ENCODE measurements around the gene SRPK1. TPM values are rescaled to one million over a fixed set of nuclear protein-coding genes. Genes with fewer than 3 reads are reported as not detected.

SRPK1 gene
- total and polyA plus RNA-seq, 2 of the 13 experiments (the other 11 are each of a cell fraction or from before 2014, with no cell fraction given), result 56.4 to 142 TPM

DNA sequence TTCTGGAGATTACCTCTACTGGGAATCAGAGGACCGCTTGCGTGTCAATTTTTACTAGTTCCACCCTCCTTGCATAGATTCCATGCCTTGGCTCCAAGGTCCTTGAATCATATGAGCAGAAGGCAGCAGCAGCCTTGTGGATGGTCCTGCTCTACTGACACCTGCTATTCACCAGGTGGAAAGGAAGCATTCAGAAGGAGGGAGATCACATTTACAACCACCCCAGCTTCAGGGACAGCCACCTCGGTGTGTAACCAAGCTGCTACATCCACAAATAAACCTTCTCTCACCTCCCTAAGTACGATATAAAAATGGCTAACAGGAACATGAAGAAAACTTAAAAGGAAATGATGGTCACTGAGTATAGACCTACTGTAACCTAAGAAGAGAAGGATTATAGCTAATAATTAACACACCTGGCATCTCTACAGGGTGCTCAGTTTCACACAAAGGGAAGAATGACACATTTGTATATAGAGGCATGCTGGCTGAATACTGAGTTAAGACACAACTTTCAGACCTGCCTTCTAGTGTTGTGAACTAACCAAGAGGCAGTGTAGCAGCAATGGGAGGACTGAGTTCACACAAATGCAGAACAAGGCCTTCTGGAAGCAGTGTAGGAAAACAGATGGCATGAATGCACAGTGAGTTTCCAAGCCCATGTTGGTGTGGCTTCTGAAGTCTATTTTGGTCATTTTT lies 46.3 kb upstream of the SRPK1 start (continued):
- TF ChIP-seq, protein P1, sequence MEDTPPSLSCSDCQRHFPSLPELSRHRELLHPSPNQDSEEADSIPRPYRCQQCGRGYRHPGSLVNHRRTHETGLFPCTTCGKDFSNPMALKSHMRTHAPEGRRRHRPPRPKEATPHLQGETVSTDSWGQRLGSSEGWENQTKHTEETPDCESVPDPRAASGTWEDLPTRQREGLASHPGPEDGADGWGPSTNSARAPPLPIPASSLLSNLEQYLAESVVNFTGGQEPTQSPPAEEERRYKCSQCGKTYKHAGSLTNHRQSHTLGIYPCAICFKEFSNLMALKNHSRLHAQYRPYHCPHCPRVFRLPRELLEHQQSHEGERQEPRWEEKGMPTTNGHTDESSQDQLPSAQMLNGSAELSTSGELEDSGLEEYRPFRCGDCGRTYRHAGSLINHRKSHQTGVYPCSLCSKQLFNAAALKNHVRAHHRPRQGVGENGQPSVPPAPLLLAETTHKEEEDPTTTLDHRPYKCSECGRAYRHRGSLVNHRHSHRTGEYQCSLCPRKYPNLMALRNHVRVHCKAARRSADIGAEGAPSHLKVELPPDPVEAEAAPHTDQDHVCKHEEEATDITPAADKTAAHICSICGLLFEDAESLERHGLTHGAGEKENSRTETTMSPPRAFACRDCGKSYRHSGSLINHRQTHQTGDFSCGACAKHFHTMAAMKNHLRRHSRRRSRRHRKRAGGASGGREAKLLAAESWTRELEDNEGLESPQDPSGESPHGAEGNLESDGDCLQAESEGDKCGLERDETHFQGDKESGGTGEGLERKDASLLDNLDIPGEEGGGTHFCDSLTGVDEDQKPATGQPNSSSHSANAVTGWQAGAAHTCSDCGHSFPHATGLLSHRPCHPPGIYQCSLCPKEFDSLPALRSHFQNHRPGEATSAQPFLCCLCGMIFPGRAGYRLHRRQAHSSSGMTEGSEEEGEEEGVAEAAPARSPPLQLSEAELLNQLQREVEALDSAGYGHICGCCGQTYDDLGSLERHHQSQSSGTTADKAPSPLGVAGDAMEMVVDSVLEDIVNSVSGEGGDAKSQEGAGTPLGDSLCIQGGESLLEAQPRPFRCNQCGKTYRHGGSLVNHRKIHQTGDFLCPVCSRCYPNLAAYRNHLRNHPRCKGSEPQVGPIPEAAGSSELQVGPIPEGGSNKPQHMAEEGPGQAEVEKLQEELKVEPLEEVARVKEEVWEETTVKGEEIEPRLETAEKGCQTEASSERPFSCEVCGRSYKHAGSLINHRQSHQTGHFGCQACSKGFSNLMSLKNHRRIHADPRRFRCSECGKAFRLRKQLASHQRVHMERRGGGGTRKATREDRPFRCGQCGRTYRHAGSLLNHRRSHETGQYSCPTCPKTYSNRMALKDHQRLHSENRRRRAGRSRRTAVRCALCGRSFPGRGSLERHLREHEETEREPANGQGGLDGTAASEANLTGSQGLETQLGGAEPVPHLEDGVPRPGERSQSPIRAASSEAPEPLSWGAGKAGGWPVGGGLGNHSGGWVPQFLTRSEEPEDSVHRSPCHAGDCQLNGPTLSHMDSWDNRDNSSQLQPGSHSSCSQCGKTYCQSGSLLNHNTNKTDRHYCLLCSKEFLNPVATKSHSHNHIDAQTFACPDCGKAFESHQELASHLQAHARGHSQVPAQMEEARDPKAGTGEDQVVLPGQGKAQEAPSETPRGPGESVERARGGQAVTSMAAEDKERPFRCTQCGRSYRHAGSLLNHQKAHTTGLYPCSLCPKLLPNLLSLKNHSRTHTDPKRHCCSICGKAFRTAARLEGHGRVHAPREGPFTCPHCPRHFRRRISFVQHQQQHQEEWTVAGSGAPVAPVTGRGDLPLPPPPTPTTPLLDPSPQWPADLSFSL (CRISPR knock-in tag; IDR thresholded peaks at IDR 0.05), result peak; percentile 73; the same call in 1 of the 2 replicates
- TF ChIP-seq, protein P2, sequence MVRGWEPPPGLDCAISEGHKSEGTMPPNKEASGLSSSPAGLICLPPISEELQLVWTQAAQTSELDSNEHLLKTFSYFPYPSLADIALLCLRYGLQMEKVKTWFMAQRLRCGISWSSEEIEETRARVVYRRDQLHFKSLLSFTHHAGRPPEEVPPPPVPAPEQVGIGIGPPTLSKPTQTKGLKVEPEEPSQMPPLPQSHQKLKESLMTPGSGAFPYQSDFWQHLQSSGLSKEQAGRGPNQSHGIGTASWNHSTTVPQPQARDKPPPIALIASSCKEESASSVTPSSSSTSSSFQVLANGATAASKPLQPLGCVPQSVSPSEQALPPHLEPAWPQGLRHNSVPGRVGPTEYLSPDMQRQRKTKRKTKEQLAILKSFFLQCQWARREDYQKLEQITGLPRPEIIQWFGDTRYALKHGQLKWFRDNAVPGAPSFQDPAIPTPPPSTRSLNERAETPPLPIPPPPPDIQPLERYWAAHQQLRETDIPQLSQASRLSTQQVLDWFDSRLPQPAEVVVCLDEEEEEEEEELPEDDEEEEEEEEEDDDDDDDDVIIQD (CRISPR knock-in tag; IDR thresholded peaks at IDR 0.05; ENCODE audit: low read depth), result 0 out of 2 replicates have a peak, but pooled peaks have one; percentile 15
- TF ChIP-seq RFX3 (CRISPR knock-in tag; IDR thresholded peaks at IDR 0.05), result no peak
- TF ChIP-seq GFI1 (CRISPR knock-in tag; IDR thresholded peaks at IDR 0.05; ENCODE audit: borderline replicate concordance), result no peak
- no peak for TF ChIP-seq ZNF468 (CRISPR knock-in tag; IDR thresholded peaks at IDR 0.05)
- TF ChIP-seq MAZ (IDR thresholded peaks at IDR 0.05; ENCODE audit: borderline replicate concordance, low read depth, low read length), result no peak
- no peak for TF ChIP-seq MAZ (CRISPR knock-in tag; IDR thresholded peaks at IDR 0.05; ENCODE audit: low read depth)
- no peak for TF ChIP-seq ZNF274 (CRISPR knock-in tag; IDR thresholded peaks at IDR 0.05)
- TF ChIP-seq, protein P3, sequence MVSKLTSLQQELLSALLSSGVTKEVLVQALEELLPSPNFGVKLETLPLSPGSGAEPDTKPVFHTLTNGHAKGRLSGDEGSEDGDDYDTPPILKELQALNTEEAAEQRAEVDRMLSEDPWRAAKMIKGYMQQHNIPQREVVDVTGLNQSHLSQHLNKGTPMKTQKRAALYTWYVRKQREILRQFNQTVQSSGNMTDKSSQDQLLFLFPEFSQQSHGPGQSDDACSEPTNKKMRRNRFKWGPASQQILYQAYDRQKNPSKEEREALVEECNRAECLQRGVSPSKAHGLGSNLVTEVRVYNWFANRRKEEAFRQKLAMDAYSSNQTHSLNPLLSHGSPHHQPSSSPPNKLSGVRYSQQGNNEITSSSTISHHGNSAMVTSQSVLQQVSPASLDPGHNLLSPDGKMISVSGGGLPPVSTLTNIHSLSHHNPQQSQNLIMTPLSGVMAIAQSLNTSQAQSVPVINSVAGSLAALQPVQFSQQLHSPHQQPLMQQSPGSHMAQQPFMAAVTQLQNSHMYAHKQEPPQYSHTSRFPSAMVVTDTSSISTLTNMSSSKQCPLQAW (CRISPR knock-in tag; IDR thresholded peaks at IDR 0.05), result peak; percentile 90
- TF ChIP-seq MTF1 (CRISPR knock-in tag; IDR thresholded peaks at IDR 0.05), result no peak
- TF ChIP-seq, protein P4, sequence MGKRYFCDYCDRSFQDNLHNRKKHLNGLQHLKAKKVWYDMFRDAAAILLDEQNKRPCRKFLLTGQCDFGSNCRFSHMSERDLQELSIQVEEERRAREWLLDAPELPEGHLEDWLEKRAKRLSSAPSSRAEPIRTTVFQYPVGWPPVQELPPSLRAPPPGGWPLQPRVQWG (CRISPR knock-in tag; IDR thresholded peaks at IDR 0.05; ENCODE audit: borderline replicate concordance, low read depth), result no peak
- no peak for TF ChIP-seq ZNF781 (CRISPR knock-in tag; IDR thresholded peaks at IDR 0.05; ENCODE audit: borderline replicate concordance, not compliant biosample characterization)
- TF ChIP-seq ZSCAN29 (CRISPR knock-in tag; conservative IDR thresholded peaks at IDR 0.05), result no peak
- peak; percentile 44 for TF ChIP-seq GATAD2A (CRISPR knock-in tag; IDR thresholded peaks at IDR 0.05)
- no peak for TF ChIP-seq ZNF83 (CRISPR knock-in tag; IDR thresholded peaks at IDR 0.05; ENCODE audit: borderline replicate concordance)
- no peak for TF ChIP-seq ZNF652 (CRISPR knock-in tag; IDR thresholded peaks at IDR 0.05; ENCODE audit: borderline replicate concordance, low read depth)
- TF ChIP-seq MYC (CRISPR knock-in tag; IDR thresholded peaks at IDR 0.05; ENCODE audit: borderline replicate concordance), result no peak
- TF ChIP-seq, protein P5, sequence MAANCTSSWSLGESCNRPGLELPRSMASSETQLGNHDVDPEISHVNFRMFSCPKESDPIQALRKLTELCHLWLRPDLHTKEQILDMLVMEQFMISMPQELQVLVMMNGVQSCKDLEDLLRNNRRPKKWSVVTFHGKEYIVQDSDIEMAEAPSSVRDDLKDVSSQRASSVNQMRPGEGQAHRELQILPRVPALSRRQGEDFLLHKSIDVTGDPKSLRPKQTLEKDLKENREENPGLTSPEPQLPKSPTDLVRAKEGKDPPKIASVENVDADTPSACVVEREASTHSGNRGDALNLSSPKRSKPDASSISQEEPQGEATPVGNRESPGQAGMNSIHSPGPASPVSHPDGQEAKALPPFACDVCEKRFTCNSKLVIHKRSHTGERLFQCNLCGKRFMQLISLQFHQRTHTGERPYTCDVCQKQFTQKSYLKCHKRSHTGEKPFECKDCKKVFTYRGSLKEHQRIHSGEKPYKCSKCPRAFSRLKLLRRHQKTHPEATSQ (CRISPR knock-in tag; IDR thresholded peaks at IDR 0.05; ENCODE audit: borderline replicate concordance), result no peak

Measured in HepG2 (cell line).